Mesenchymal stem cell (in vitro differentiated cells and primary cell): ENCODE measurements around the gene SPATA46.

Experiments
- DNase-seq: peaks from one replicate; pipeline ENCODE4 v3.0.0-alpha.2; 2013
- H2AFZ ChIP-seq: one replicate; pipeline ENCODE4 v1.6.1; 2013; ENCODE audit warnings: low read depth, mild to moderate bottlenecking, control low read depth, inconsistent platforms, low read length, moderate library complexity
- H2AK5ac ChIP-seq: 2 replicates; pipeline ENCODE4 v1.6.1; 2013; ENCODE audit warnings: low read length, moderate library complexity, mild to moderate bottlenecking, inconsistent platforms; ENCODE audit not compliant: severe bottlenecking
- H2BK120ac ChIP-seq: one replicate; pipeline ENCODE4 v1.6.1; 2013; ENCODE audit warnings: low read depth, mild to moderate bottlenecking, inconsistent platforms, low read length, moderate library complexity
- H2BK12ac ChIP-seq, 2 experiments: one replicate each; pipeline ENCODE4 v1.6.1; 2013; ENCODE audit warnings: inconsistent platforms in 2 of 2, low read length in 2 of 2, mild to moderate bottlenecking in 2 of 2, moderate library complexity in 2 of 2, control low read depth in 1 of 2
- H2BK15ac ChIP-seq: one replicate; pipeline ENCODE4 v1.6.1; 2013; ENCODE audit warnings: mild to moderate bottlenecking, low read depth, inconsistent platforms; ENCODE audit not compliant: poor library complexity, severe bottlenecking
- H2BK5ac ChIP-seq: 2 replicates; pipeline ENCODE4 v1.6.1; 2013; ENCODE audit warnings: low read depth, mild to moderate bottlenecking, low read length, control low read depth, inconsistent platforms; ENCODE audit not compliant: poor library complexity, severe bottlenecking
- H3K14ac ChIP-seq, 2 experiments: one replicate each; pipeline ENCODE4 v1.6.1; 2013; ENCODE audit warnings: inconsistent platforms in 2 of 2, low read length in 2 of 2, control low read depth in 1 of 2, mild to moderate bottlenecking in 1 of 2, moderate library complexity in 1 of 2
- H3K18ac ChIP-seq, 2 experiments: one replicate each; pipeline ENCODE4 v1.6.1; 2013; ENCODE audit warnings: inconsistent platforms in 2 of 2, low read length in 2 of 2, control low read depth in 1 of 2, low read depth in 1 of 2, mild to moderate bottlenecking in 1 of 2
- H3K23ac ChIP-seq, 2 experiments: one replicate each; pipeline ENCODE4 v1.6.1; 2013; ENCODE audit warnings: inconsistent platforms in 2 of 2, low read length in 2 of 2, mild to moderate bottlenecking in 2 of 2, moderate library complexity in 2 of 2, control low read depth in 1 of 2
- H3K27ac ChIP-seq: 2 replicates; pipeline ENCODE4 v1.5.1; 2013; ENCODE audit warnings: mild to moderate bottlenecking, moderate library complexity, low read length, control low read depth, inconsistent platforms; ENCODE audit not compliant: poor library complexity, severe bottlenecking
- H3K27me3 ChIP-seq, 2 experiments: 2 replicates each; pipeline versions ENCODE4 v1.6.1 to v1.7.0; 2013; ENCODE audit warnings: low read length in 2 of 2, mild to moderate bottlenecking in 2 of 2, moderate library complexity in 2 of 2, control low read depth in 1 of 2, inconsistent platforms in 1 of 2; ENCODE audit not compliant: control insufficient read depth in 1 of 2, insufficient read depth in 1 of 2
- H3K36me3 ChIP-seq, 2 experiments: 2 replicates each; pipeline versions ENCODE4 v1.6.1 to v1.7.0; 2013; ENCODE audit warnings: low read length in 2 of 2, control low read depth in 1 of 2, inconsistent platforms in 1 of 2, low read depth in 1 of 2, mild to moderate bottlenecking in 1 of 2; ENCODE audit not compliant: insufficient read depth in 2 of 2, control insufficient read depth in 1 of 2
- H3K4ac ChIP-seq, 2 experiments: one replicate each; pipeline ENCODE4 v1.6.1; 2013; ENCODE audit warnings: inconsistent platforms in 2 of 2, low read length in 2 of 2, mild to moderate bottlenecking in 2 of 2, moderate library complexity in 2 of 2, control low read depth in 1 of 2, low read depth in 1 of 2
- H3K4me1 ChIP-seq: 2 replicates; pipeline ENCODE4 v1.6.1; 2013; ENCODE audit warnings: low read depth, low read length, control low read depth; ENCODE audit not compliant: control insufficient read depth, insufficient read depth
- H3K4me2 ChIP-seq: 2 replicates; pipeline ENCODE4 v1.6.1; 2013; ENCODE audit warnings: low read length, mild to moderate bottlenecking, inconsistent platforms; ENCODE audit not compliant: poor library complexity, severe bottlenecking
- H3K4me3 ChIP-seq, 2 experiments: 2 replicates each; pipeline versions ENCODE4 v1.5.1 to v1.7.0; 2013; ENCODE audit warnings: low read length in 2 of 2, mild to moderate bottlenecking in 2 of 2, control low read depth in 1 of 2, low read depth in 1 of 2; ENCODE audit not compliant: insufficient read depth in 1 of 2
- H3K79me1 ChIP-seq: replicated peaks from 2 replicates; pipeline ENCODE4 v1.6.1; 2013; ENCODE audit warnings: mild to moderate bottlenecking, control low read depth, low read length, inconsistent platforms; ENCODE audit not compliant: poor library complexity, severe bottlenecking
- H3K9ac ChIP-seq: 2 replicates; pipeline ENCODE4 v1.7.0; 2013; ENCODE audit warnings: mild to moderate bottlenecking, low read length, moderate library complexity
- H3K9me3 ChIP-seq: 2 replicates; pipeline ENCODE4 v1.7.0; 2013; ENCODE audit warnings: mild to moderate bottlenecking, low read length; ENCODE audit not compliant: control insufficient read depth
- H4K8ac ChIP-seq: one replicate; pipeline ENCODE4 v1.6.1; 2013; ENCODE audit warnings: inconsistent platforms, mild to moderate bottlenecking, low read length, moderate library complexity
- H4K91ac ChIP-seq: one replicate; pipeline ENCODE4 v1.6.1; 2013; ENCODE audit warnings: mild to moderate bottlenecking, low read length, inconsistent platforms
- WGBS: methylation state at CpG from one replicate; pipeline ENCODE4 v1.1.7; 2013; ENCODE audit warnings: mixed read lengths; 5-methylcytosine and 5-hydroxymethylcytosine counted together

SPATA46 gene

GRCh38 chr1:162416215-162416614 lies 39.6 kb upstream of the SPATA46 start:
- H3K79me1 ChIP-seq = no peaks in the 10 kb centered on the region
- H2BK12ac ChIP-seq = no peak overlapping the region
- no peaks in the 10 kb centered on the region for H3K27me3 ChIP-seq
- H4K8ac ChIP-seq = no peak overlapping the region
- no peak overlapping the region for H2BK15ac ChIP-seq
- peaks cover 7% of the 10 kb centered on the region for H3K9me3 ChIP-seq
- H3K4me2 ChIP-seq = no peak overlapping the region
- no peak overlapping the region for H3K9ac ChIP-seq
- DNase-seq = no peak
- H2AFZ ChIP-seq = no peak overlapping the region
- H2BK5ac ChIP-seq = no peak overlapping the region
- H2AK5ac ChIP-seq = no peak overlapping the region
- no peak overlapping the region for H3K14ac ChIP-seq
- no peak overlapping the region for H3K18ac ChIP-seq
- H3K23ac ChIP-seq = no peak overlapping the region
- H3K4ac ChIP-seq = no peak overlapping the region
- no peaks in the 10 kb centered on the region for H3K36me3 ChIP-seq
- H2BK120ac ChIP-seq = no peak overlapping the region
- H3K4me3 ChIP-seq = no peak overlapping the region
- no peak overlapping the region for H3K27ac ChIP-seq
- H4K91ac ChIP-seq = no peak overlapping the region
- H3K4me1 ChIP-seq = no peaks in the 10 kb centered on the region

GRCh38 chr1:162412002-162412401 lies 35.3 kb upstream of the SPATA46 start, which contains the start of gene SH2D1B:
TSS of gene SH2D1B (minus strand) at chr1:162412136. CDS start at chr1:162412016, 120 bp downstream.
- Histone ChIP-seq H3K4me3 (no peak within 1 kb of the TSS), H3K36me3 (no peaks in the 10 kb centered on the region)
- WGBS = 70% methylated on average over 3 of the region's 3 CpGs

GRCh38 chr1:162407539-162407938 lies 30.9 kb upstream of the SPATA46 start:
- WGBS = 91% methylated on average over 1 of the region's 1 CpG
- Histone ChIP-seq H3K27ac (no peak overlapping the region), H4K8ac (no peak overlapping the region), H3K14ac (no peak overlapping the region), H3K23ac (no peak overlapping the region), H3K4me1 (no peaks in the 10 kb centered on the region), H4K91ac (no peak overlapping the region), H3K4ac (no peak overlapping the region), H3K79me1 (no peaks in the 10 kb centered on the region), H2BK12ac (no peak overlapping the region), H3K36me3 (no peaks in the 10 kb centered on the region), H3K18ac (no peak overlapping the region), H2AFZ (no peak overlapping the region), H3K9ac (no peak overlapping the region), H2BK120ac (no peak overlapping the region), H3K4me3 (no peak overlapping the region), H3K9me3 (no peaks in the 10 kb centered on the region), H3K4me2 (no peak overlapping the region), H2BK15ac (no peak overlapping the region), H2BK5ac (no peak overlapping the region), H3K27me3 (no peaks in the 10 kb centered on the region), H2AK5ac (no peak overlapping the region)
- DNase-seq = no peak

More at GRCh38 chr1:162412002-162412401, 35.3 kb upstream of the SPATA46 start, which contains the start of gene SH2D1B:
- Histone ChIP-seq H3K9me3 (peaks cover 7% of the 10 kb centered on the region), H4K91ac (no peak within 1 kb of the TSS), H3K4me2 (no peak within 1 kb of the TSS), H3K14ac (no peak within 1 kb of the TSS), H2BK15ac (no peak within 1 kb of the TSS), H3K23ac (no peak within 1 kb of the TSS), H3K27me3 (no peaks in the 10 kb centered on the region), H4K8ac (no peak within 1 kb of the TSS), H2BK120ac (no peak within 1 kb of the TSS), H2BK5ac (no peak within 1 kb of the TSS), H3K4me1 (no peaks in the 10 kb centered on the region), H3K27ac (no peak within 1 kb of the TSS), H3K18ac (no peak within 1 kb of the TSS), H3K4ac (no peak within 1 kb of the TSS), H2AFZ (peak within 1 kb of the TSS; percentile 29), H2AK5ac (no peak within 1 kb of the TSS), H3K79me1 (no peaks in the 10 kb centered on the region), H2BK12ac (no peak within 1 kb of the TSS), H3K9ac (no peak within 1 kb of the TSS)
- no peak for DNase-seq

GRCh38 chr1:162406811-162407210 lies 30.2 kb upstream of the SPATA46 start:
- no peak for DNase-seq

More at GRCh38 chr1:162406811-162407210, 30.2 kb upstream of the SPATA46 start:
- no peak overlapping the region for H2AK5ac ChIP-seq
- H3K4me2 ChIP-seq = no peak overlapping the region
- H2BK5ac ChIP-seq = no peak overlapping the region
- H2AFZ ChIP-seq = no peak overlapping the region
- H2BK120ac ChIP-seq = no peak overlapping the region
- no peak overlapping the region for H3K4me3 ChIP-seq
- no peak overlapping the region for H3K14ac ChIP-seq
- no peak overlapping the region for H3K23ac ChIP-seq
- no peak overlapping the region for H3K9ac ChIP-seq
- H2BK12ac ChIP-seq = no peak overlapping the region
- H3K9me3 ChIP-seq = no peaks in the 10 kb centered on the region
- H3K18ac ChIP-seq = no peak overlapping the region
- H3K4me1 ChIP-seq = no peaks in the 10 kb centered on the region
- H3K4ac ChIP-seq = no peak overlapping the region
- H2BK15ac ChIP-seq = no peak overlapping the region
- no peaks in the 10 kb centered on the region for H3K27me3 ChIP-seq
- H4K8ac ChIP-seq = no peak overlapping the region
- no peaks in the 10 kb centered on the region for H3K36me3 ChIP-seq
- H3K27ac ChIP-seq = no peak overlapping the region
- no peak overlapping the region for H4K91ac ChIP-seq
- 100% methylated on average over 2 of the region's 2 CpGs for WGBS
- H3K79me1 ChIP-seq = no peaks in the 10 kb centered on the region
